Measurements from ENCODE around the gene CDKAL1.

Gene CDKAL1

DNA sequence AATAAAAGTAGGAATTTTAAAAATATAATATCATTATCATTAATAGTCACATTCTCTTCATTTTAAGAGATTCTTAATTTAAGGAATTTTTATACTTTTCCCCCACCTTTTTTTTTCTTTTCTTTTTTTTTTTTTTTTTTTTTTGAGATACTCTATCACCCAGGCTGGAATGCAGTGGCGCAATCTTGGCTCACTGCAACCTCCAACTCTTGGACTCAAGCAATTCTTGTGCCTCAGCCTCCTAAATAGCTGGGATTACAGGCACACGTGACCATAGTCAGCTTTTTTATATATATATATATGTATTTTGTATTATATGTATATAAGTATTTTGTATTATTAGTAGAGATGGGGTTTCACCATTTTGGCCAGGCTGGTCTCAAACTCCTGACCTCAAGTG lies 457.7 kb downstream of the CDKAL1 start:
- no peak for DNase-seq

DNA sequence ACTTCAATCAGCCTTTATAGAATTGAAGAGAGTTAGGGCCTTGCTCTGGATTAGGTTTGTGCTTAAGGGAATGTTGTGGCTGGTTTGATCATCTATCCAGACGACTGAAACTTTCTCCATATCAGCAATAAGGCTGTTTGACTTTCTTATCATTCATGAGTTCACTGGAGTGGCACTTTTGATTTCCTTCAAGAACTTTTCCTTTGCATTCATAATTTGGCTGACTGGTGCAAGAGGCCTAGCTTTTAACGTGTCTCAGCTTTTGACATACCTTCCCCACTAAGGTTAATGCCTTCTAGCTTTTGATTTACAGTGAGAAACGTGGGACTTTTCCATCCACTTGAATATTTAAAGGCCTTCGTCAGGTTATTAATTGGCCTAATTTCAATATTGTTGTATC lies 461.8 kb downstream of the CDKAL1 start:
- no peak for DNase-seq

- DNase-seq = peak; percentile 23
Observed at GRCh38 chr6:20997143-20997769, 463.0 kb downstream of the CDKAL1 start.

DNA sequence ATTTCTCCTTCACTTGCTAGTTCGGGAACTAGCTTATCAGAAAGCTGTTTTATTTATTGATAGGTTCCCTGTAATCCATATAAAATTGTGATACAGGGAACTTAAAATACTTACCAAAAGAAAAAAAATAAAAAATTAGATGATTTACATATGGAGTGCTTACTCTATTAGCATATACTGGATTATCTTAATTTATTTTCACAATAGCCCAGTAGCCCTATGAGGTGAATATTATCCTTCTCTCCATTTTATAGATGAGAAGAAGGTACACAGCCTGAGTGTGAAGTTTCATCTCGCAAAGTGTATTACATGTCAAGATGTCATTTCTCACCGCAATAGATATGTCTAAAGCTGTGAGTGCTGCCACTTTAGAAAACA lies 463.5 kb downstream of the CDKAL1 start:
- no peak for DNase-seq

DNA sequence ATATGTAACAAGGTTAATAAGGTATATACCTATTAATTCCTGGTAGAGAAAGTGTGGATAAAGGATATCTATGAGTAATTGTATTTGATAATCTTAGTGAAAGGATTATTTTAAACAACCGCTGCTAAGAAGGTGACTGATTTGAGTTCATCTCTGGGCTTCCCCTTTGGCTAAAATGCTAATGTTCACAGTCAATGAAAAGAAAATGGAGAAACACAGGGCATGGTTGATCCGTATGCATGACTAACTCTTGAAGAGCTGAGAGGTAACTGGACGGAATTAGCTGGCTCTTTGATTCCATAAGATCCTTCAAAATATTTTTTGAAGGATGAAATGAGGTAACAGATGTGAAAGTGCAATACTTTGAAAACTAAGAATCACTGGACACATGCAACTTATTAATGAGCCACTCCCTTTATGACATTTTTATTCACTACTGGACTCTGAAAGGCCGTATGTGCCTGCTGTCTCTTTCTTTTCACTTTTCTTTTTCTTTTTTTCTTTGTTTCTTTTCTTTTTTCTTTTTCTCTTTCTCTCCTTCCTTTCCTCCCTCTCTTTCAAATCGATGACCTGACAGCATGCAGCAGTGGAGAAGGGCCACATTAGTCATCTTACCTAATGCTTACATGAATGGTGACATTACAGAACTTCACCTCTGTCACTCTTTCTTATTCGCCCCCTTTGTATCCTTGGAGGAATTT lies 464.6 kb downstream of the CDKAL1 start:
- DNase-seq = no peak

DNA sequence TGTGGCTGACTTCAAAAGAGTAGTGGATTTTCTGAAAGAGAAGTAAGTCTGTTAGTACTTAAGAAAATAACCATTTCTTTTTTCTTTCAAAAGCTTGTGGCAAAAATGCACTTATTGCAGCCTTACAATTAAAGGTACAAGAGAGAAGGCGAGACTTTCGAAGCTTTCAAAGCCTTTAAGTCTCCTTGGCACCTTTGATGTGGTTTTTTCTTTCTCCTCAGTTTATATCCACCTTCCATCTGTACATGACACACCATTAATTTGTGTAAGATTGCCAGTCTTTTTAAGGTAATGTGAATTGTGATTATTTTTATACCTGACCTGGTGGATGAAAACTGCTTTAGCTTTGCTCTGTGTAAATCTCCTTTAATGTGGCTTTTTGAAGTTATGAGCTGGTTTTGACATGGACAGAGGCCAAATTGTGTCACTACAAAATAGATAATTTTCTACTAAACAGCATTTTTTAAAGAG lies 466.1 kb downstream of the CDKAL1 start:
- DNase-seq = no peak

GRCh38 chr6:21001736-21002135 lies 467.5 kb downstream of the CDKAL1 start:
- DNase-seq = no peak

- DNase-seq = no peak
Observed at GRCh38 chr6:21003780-21004541, 469.7 kb downstream of the CDKAL1 start.

DNA sequence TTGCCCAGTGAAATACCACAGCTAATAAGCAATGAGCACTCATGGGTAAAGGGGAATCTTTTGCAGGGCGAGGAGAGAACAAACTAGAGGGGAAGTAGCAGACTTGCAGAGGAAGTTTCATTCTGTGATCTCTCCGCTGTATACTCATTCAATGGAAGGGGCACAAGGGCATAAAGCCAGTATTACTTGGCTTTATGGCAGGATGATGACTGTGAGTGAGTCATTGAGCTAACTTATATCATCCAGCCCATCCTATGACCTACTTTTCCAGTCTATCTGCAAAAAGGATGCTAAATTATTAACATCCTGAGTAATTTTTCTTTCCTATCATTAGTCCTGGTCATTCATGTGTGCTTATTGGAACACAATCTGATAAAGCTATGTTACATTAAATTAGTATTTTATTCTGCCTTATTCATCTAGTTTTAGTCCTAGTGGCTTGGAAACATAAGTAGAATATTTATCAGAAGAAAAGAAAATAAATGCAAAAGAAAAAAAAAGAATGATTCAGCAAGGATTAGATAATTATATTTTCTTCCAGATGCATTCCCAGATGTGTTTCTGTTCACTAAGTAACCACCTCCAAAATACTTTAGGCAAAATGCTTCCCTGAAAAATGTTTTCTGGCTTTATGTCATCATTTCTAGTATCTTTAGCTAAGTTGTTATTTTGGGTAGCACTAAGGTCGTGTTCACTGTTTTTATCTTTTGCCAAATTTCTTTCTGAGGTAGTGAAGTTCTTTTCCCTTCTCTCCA lies 471.7 kb downstream of the CDKAL1 start:
- no peak for DNase-seq

DNA sequence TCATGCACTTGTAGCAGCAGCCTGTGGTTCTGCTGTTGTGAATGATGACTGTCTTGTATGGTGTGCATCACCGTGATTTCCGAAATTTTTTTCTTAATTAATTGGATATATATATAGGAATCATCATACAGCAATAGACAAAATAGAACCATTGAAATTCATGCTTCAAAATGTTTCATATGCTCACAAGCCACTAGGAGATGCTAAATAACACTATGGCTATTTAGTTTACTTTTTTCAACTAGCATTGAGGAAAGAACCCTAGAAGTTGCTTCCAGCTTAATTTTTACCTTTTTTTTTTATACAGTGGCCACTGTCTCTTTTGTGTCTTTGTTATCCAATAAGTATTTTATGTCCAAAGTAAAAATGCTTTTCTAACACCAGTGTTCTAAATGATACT lies 485.4 kb downstream of the CDKAL1 start:
- DNase-seq = no peak

DNA sequence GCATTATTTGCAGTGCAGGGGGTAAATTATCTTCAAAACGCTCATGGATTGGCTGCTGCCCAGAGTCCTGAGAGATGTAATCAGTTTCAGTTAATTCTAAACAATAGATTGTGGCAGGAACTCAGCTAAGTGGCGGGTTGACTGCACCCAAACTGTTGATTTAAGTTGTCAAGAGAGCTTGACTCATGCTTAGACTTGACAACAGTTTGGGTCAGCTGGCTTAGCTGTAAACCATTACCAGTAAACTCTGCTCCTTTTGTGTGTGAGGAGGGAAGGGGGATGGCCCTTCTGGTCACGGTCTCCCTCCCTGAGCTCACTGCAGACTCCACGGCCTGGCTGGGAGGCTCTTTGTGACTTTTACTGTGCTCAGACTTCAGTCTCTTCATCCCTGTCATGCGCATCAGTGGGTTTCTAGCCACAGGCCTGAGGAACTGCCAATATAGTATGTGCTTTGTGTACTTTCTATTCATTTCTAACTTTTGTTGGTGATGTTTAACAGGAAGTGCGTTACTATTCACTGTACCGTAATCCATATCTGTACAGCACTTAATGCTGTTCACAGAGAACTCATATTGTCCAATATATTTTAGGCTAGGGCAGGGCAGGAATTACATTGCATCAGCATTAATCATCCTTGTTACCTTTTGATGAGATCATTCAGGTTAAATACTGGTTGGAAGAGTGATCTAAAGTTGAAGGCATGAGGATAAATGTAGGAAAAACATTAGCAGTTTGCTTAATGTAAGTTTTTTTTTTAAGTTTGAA lies 488.3 kb downstream of the CDKAL1 start:
- peak; percentile 97 for DNase-seq

DNA sequence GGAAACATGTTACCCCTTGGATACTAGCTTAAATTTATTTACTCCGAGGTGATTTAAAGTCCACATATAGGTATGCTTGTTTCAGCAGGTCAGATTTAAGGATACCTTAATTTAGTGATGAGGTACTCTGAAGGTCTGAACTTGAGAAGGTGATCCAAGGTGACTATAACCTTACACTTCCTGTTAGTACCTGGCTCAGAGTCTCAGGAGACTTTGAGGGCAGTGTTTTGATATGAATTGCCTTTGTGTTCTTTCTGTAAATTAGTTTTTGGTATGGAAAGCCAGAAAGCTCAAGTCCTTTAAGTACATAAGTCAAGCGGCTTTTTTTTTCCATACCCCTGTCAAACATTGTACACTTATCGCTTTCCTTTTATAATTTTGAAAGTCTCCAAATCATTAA lies 489.0 kb downstream of the CDKAL1 start:
- DNase-seq = peak; percentile 44

DNA sequence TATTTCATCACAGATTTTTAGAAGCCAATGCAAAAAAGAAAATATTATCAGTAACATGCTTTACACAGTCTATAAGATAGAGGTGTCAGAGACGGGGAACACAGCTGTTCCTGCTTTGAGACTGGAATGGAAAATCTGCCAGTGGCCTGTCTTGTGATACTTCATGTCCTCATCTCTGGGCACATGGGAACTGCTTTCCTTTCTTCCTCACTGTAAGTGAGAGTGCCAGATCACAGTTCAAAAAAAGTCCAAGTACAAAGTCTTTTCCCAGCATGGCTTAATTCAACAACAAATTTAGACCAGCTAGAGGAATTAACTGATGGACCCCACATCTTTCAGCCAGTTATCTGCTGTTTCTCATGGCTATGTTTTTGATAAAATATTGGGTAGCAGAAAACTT lies 490.4 kb downstream of the CDKAL1 start:
- no peak for DNase-seq

DNA sequence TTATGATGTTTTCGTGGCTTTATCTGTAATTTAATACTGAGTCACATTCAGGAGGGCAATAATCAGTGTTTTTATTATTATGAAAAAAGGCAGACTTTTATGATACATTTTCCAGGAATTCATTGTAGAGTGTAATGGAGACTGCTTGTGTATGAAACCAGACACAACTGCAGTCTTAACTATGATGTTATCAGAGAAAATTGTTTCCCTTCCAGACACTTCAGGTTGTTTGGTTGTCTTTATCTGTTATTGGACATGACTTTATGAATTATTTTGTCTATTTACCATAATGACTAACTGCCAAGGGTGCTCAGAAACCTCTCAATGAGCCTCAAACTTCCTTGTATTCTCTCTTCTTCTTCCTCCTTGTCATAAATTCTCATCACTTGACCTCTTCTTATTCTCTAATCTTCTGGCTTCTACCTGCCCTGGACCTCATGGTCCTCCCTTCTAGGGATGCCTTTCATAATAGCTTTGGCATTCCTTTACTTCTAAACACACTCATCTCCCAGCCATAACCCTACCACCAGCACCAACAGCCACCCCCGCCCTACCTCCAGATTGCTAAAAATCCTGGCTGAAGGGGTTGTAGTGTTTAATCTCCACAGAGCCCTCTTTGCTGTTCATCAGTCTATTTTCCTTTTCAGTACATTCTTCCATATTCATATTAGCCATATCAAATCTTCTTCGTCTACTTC lies 492.5 kb downstream of the CDKAL1 start:
- no peak for DNase-seq

- no peak for DNase-seq
Observed at GRCh38 chr6:21027507-21027906, 493.2 kb downstream of the CDKAL1 start.

GRCh38 chr6:21031182-21031581 lies 496.9 kb downstream of the CDKAL1 start:
- DNase-seq = no peak

DNA sequence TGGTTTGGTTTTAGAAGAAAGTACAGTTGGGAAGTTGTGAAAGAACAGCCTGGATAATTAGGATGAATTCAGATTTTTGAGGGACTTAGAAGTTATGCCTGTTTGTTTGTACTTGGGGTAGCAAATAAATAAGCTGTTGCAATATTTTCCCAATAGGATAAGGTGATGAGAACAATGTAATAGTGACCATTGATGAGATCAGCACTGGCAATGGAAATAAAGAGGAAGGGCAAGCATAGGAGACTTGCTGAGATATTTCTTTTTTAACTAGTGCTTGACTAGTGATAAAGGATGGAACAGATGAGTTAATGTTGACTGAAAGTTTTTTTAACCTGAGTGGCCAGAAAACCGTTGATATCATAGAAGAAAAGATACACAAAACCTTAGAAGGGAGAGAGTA lies 498.8 kb downstream of the CDKAL1 start:
- no peak for DNase-seq

DNA sequence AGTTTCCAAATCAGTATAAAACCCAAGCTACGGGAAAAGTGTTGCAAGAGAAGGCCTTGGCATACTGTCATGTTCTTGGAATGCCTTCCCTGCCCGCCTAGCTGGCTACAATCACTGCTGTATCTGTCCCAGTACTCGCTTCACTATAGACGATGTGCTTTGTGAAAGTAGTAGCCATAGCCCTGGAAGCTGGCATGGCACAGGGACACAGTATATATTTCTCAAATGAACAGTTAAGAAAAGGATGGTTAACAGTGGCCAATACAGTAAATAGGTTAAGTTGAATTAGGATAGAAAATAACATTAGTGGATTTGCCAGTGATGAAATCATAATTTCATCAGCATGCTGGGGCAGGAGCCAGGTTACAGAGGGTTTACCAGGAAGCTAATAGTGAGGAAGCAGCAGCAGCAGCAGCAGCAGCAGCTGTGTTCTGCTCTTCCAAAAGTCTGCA lies 499.3 kb downstream of the CDKAL1 start:
- no peak for DNase-seq

GRCh38 chr6:21034345-21034744 lies 500.1 kb downstream of the CDKAL1 start:
- no peak for DNase-seq

GRCh38 chr6:21037453-21037852 lies 503.2 kb downstream of the CDKAL1 start:
- DNase-seq = no peak

GRCh38 chr6:21039926-21040325 lies 505.7 kb downstream of the CDKAL1 start:
- DNase-seq = no peak

All from NCI-H510A treated with DMSO at 0.1 percent for 48 hours (cell line).